Ovary (tissue), 3 donors: ENCODE data around the gene WIF1.

Source experiments
- POLR2A ChIP-seq: fragments of 450-650 bp; IDR thresholded peaks from one replicate; pipeline ENCODE4 v1.6.1; 2017; ENCODE audit warnings: antibody characterized with exemption, mild to moderate bottlenecking, moderate library complexity
- TF ChIP-seq, protein P1 (sequence below), 3 donors: fragments of 450-650 bp in 2 of 3; fragments of 200-600 bp in 1 of 3; IDR thresholded peaks; one replicate each; pipeline versions ENCODE4 v1.5.1 to v1.8.0; 2016 to 2022; ENCODE audit warnings: antibody characterized with exemption in 3 of 3, mild to moderate bottlenecking in 1 of 3
- donor health status: DM: no; HTN: no; CAD: no.

- TF ChIP-seq, protein P1, sequence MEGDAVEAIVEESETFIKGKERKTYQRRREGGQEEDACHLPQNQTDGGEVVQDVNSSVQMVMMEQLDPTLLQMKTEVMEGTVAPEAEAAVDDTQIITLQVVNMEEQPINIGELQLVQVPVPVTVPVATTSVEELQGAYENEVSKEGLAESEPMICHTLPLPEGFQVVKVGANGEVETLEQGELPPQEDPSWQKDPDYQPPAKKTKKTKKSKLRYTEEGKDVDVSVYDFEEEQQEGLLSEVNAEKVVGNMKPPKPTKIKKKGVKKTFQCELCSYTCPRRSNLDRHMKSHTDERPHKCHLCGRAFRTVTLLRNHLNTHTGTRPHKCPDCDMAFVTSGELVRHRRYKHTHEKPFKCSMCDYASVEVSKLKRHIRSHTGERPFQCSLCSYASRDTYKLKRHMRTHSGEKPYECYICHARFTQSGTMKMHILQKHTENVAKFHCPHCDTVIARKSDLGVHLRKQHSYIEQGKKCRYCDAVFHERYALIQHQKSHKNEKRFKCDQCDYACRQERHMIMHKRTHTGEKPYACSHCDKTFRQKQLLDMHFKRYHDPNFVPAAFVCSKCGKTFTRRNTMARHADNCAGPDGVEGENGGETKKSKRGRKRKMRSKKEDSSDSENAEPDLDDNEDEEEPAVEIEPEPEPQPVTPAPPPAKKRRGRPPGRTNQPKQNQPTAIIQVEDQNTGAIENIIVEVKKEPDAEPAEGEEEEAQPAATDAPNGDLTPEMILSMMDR (IDR thresholded peaks at IDR 0.05): no peak
- no peak for TF ChIP-seq POLR2A
Observed at GRCh38 chr12:65123435-65124063, 2.4 kb upstream of the WIF1 start.
